ENCODE measurements around the gene PGAP2. TPM values are rescaled to one million over a fixed set of nuclear protein-coding genes. Genes with fewer than 3 reads are reported as not detected.
"Not testable (repeated sequence)": the region's sequence is repeated elsewhere in the genome, so short reads cannot be mapped to it uniquely, and the experiment has no call there.

PGAP2 gene
- polyA plus RNA-seq, 2 of the 4 experiments (the other 2 are of a cell fraction) = 32.4 to 35.2 TPM

DNA sequence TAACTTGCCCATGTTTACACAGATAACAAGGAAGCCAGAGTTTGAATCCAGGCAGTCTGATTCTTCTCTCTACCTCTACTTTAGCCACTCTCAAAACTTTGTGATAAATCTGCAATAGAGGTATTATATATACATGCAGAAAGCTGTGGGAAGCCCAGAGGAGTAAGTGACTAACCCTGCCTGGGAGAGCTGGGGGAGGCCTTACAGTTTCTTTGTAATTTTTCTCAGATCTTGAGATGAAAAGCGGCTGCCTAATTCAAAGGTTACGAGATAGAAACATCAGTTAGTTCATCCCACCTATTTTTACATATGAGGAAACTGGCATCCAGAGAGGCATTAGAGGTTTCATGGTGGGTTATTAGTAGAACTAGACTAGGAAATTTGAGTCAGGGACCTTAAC is 52.0 kb downstream of the PGAP2 start:
- Histone ChIP-seq H3K4me3 (no peak overlapping the region), H3K27ac (no peak overlapping the region), H3K4me1 (peaks cover 53% of the 10 kb centered on the region), H3K9me3 (no peaks in the 10 kb centered on the region), H3K4me2 (no peak overlapping the region)
- DNase-seq (ENCODE audit: low read depth in 1 of 2, low spot score in 1 of 2) (no peak), ATAC-seq (no peak), FAIRE-seq (no peak)
- TF ChIP-seq ZFP36 (IDR thresholded peaks at IDR 0.05; ENCODE audit: borderline replicate concordance, partially characterized antibody) (no peak), TP53 (CRISPR knock-in tag; IDR thresholded peaks at IDR 0.05) (no peak), HOXB13 (CRISPR knock-in tag; IDR thresholded peaks at IDR 0.05; ENCODE audit: low read depth) (no peak), POLR2A (IDR thresholded peaks at IDR 0.05; ENCODE audit: low read length) (no peak), FOSB (CRISPR knock-in tag; IDR thresholded peaks at IDR 0.05) (no peak), PBX3 (IDR thresholded peaks at IDR 0.05) (no peak), FOXS1 (CRISPR knock-in tag; IDR thresholded peaks at IDR 0.05) (no peak), BHLHE40 (IDR thresholded peaks at IDR 0.05; ENCODE audit: low read depth, low read length) (no peak), PHF8 (IDR thresholded peaks at IDR 0.05; ENCODE audit: borderline replicate concordance, low read depth) (no peak), SREBF2 (IDR thresholded peaks at IDR 0.05) (no peak), EP300 (IDR thresholded peaks at IDR 0.05) (no peak), RNF2 (IDR thresholded peaks at IDR 0.05; ENCODE audit: borderline replicate concordance, low read depth) (no peak), MAFK (IDR thresholded peaks at IDR 0.05; ENCODE audit: partially characterized antibody) (no peak), ESRRA (IDR thresholded peaks at IDR 0.05; ENCODE audit: borderline replicate concordance, low read length) (no peak)
- TF ChIP-seq, protein P1, sequence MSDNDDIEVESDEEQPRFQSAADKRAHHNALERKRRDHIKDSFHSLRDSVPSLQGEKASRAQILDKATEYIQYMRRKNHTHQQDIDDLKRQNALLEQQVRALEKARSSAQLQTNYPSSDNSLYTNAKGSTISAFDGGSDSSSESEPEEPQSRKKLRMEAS (IDR thresholded peaks at IDR 0.05) = no peak
- TF ChIP-seq, protein P2, sequence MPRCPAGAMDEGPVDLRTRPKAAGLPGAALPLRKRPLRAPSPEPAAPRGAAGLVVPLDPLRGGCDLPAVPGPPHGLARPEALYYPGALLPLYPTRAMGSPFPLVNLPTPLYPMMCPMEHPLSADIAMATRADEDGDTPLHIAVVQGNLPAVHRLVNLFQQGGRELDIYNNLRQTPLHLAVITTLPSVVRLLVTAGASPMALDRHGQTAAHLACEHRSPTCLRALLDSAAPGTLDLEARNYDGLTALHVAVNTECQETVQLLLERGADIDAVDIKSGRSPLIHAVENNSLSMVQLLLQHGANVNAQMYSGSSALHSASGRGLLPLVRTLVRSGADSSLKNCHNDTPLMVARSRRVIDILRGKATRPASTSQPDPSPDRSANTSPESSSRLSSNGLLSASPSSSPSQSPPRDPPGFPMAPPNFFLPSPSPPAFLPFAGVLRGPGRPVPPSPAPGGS (IDR thresholded peaks at IDR 0.05) = no peak
- 96% methylated on average over 2 of the region's 2 CpGs for WGBS (ENCODE audit: missing lambda C conversion rate)
- ChIA-PET CTCF (interaction anchor here (0.6 to 27.8 kb wide), 3 partner anchors 11 to 209 kb away, joined by 3 to 919 read pairs (median 20); no protein-coding TSS in a partner anchor), POLR2A (no interaction called here)

DNA sequence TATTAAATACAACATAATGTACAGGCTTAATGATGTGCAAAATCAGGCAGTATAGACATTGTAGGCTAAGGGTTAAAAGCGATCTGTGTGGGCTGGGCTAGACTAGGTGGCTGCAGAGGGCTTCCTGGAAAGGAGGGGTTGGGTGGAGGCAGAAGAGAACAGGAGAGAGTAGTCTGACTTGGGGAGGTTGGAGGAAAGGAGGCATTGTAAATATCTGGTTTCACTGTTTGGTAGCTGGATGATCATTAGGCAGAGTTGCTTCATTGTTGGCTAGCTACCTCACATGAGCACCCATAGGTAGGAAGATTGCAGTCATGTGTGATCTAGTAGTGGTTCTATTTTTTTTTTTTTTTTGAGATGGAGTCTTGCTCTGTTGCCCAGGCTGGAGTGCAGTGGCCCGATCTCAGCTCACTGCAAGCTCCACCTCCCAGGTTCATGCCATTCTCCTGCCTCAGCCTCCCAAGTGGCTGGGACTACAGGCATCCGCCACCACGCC is 52.6 kb downstream of the PGAP2 start:
- CTCF ChIA-PET = interaction anchor here (0.6 to 27.8 kb wide), 2 partner anchors 50 to 209 kb away, joined by 3 to 919 read pairs; no protein-coding TSS in a partner anchor
- H3K4me3 ChIP-seq; DNase-seq (ENCODE audit: low read depth in 1 of 2, low spot score in 1 of 2); H3K9me3 ChIP-seq; FAIRE-seq; ATAC-seq; POLR2A ChIA-PET; H3K4me2 ChIP-seq: not testable (repeated sequence)
- whole genome bisulfite sequencing (ENCODE audit: missing lambda C conversion rate) = 93% methylated on average over 4 of the region's 4 CpGs
- H3K4me1 ChIP-seq = peaks cover 59% of the 10 kb centered on the region
- 0 out of 6 replicates have a peak overlapping the region, but pooled peaks of 1 of the 2 experiments have one; percentile 2 for H3K27ac ChIP-seq

GRCh38 chr11:3861683-3862082 is 53.3 kb downstream of the PGAP2 start:
- WGBS (ENCODE audit: missing lambda C conversion rate) = 76% methylated on average over 1 of the region's 1 CpG
- Histone ChIP-seq H3K4me1 (peaks cover 57% of the 10 kb centered on the region), H3K4me3 (no peak overlapping the region), H3K27ac (no peak overlapping the region), H3K4me2 (no peak overlapping the region), H3K9me3 (no peaks in the 10 kb centered on the region)
- ChIA-PET CTCF (interaction anchor here (27.8 kb wide), 1 partner anchor 208 kb away, joined by 919 read pairs; no protein-coding TSS in a partner anchor), POLR2A (no interaction called here)
- no peak for ATAC-seq
- DNase-seq (ENCODE audit: low read depth in 1 of 2, low spot score in 1 of 2) = no peak
- no peak for FAIRE-seq
- TF ChIP-seq POLR2A (IDR thresholded peaks at IDR 0.05; ENCODE audit: low read length) (no peak), POLR2AphosphoS2 (conservative IDR thresholded peaks at IDR 0.05; ENCODE audit: low read length) (no peak)
- TF ChIP-seq, protein P1 (IDR thresholded peaks at IDR 0.05) = no peak

Measured in A549 (cell line).